ENCODE results near the gene AGFG1. TPM values are rescaled to one million over a fixed set of nuclear protein-coding genes. Genes with fewer than 3 reads are reported as not detected.

AGFG1 gene
- total RNA-seq, 1 experiment from 2014 or later, result 72.5 TPM

GRCh38 chr2:227509824-227510619 is 38.1 kb downstream of the AGFG1 start:
- TF ChIP-seq FOSL1 (IDR thresholded peaks at IDR 0.05; ENCODE audit: low read depth) (peak; percentile 48), EZH2phosphoT487 (IDR thresholded peaks at IDR 0.05; ENCODE audit: borderline replicate concordance) (no peak), POLR2A (IDR thresholded peaks at IDR 0.05; ENCODE audit: borderline replicate concordance, extremely low read depth, insufficient read depth, insufficient read length) (no peak), POLR2AphosphoS5 (IDR thresholded peaks at IDR 0.05; ENCODE audit: low read depth, low read length) (no peak), SP1 (IDR thresholded peaks at IDR 0.05; ENCODE audit: low read depth) (peak; percentile 55), CBX3 (IDR thresholded peaks at IDR 0.05; ENCODE audit: low read depth) (no peak), SRF (IDR thresholded peaks at IDR 0.05; ENCODE audit: low read depth) (0 out of 2 replicates have a peak, but pooled peaks have one; percentile 20), EZH2 (IDR thresholded peaks at IDR 0.05) (no peak), SIN3A (IDR thresholded peaks at IDR 0.05; ENCODE audit: low read depth) (peak; percentile 36; the same call in 1 of the 2 replicates), JUND (IDR thresholded peaks at IDR 0.05) (peak; percentile 49), EGR1 (IDR thresholded peaks at IDR 0.05; ENCODE audit: low read depth) (no peak), CEBPB (IDR thresholded peaks at IDR 0.05; ENCODE audit: low read depth) (0 out of 2 replicates have a peak, but pooled peaks have one; percentile 29), YY1 (IDR thresholded peaks at IDR 0.05; ENCODE audit: extremely low read depth, insufficient replicate concordance, low read depth, low read length) (no peak)
- TF ChIP-seq, protein P1, sequence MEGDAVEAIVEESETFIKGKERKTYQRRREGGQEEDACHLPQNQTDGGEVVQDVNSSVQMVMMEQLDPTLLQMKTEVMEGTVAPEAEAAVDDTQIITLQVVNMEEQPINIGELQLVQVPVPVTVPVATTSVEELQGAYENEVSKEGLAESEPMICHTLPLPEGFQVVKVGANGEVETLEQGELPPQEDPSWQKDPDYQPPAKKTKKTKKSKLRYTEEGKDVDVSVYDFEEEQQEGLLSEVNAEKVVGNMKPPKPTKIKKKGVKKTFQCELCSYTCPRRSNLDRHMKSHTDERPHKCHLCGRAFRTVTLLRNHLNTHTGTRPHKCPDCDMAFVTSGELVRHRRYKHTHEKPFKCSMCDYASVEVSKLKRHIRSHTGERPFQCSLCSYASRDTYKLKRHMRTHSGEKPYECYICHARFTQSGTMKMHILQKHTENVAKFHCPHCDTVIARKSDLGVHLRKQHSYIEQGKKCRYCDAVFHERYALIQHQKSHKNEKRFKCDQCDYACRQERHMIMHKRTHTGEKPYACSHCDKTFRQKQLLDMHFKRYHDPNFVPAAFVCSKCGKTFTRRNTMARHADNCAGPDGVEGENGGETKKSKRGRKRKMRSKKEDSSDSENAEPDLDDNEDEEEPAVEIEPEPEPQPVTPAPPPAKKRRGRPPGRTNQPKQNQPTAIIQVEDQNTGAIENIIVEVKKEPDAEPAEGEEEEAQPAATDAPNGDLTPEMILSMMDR (IDR thresholded peaks at IDR 0.05 in 2 of 3, conservative IDR thresholded peaks at IDR 0.05 in 1 of 3; ENCODE audit: borderline replicate concordance in 1 of 3, insufficient read depth in 1 of 3, low read depth in 2 of 3, low read length in 2 of 3), result no peak
- TF ChIP-seq, protein P2, sequence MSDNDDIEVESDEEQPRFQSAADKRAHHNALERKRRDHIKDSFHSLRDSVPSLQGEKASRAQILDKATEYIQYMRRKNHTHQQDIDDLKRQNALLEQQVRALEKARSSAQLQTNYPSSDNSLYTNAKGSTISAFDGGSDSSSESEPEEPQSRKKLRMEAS (IDR thresholded peaks at IDR 0.05), result peak; percentile 40; the same call in 1 of the 2 replicates
- H3K27me3 ChIP-seq (ENCODE audit: insufficient read depth, low read length), result no peaks in the 10 kb centered on the region
- peak overlapping the region; percentile 34; the same call in 1 of the 2 replicates for H3K4me2 ChIP-seq (ENCODE audit: low read length)
- H3K4me1 ChIP-seq (ENCODE audit: control insufficient read depth in 1 of 2, insufficient read depth in 2 of 2, low read length in 2 of 2), result peaks cover 45% of the 10 kb centered on the region in 2 experiments
- DNase-seq (ENCODE audit: low read depth, low spot score), result peak; percentile 59
- peaks cover 99% of the 10 kb centered on the region for H3K79me2 ChIP-seq (ENCODE audit: insufficient read depth, low read length)
- intact Hi-C loops (cut with micrococcal nuclease), result no loop called here
- 0 out of 2 replicates have a peak overlapping the region, but pooled peaks have one; percentile 1 for H3K27ac ChIP-seq (ENCODE audit: low read depth, low read length)
- no peak overlapping the region for H3K4me3 ChIP-seq (replicated peaks in 1 of 2; ENCODE audit: low read depth in 1 of 2, low read length in 2 of 2)
- RAD21 ChIA-PET (ENCODE audit: low non-redundant PET in 1 of 2, low total read pairs in 2 of 2, uncharacterized antibody in 2 of 2, unreplicated experiment in 2 of 2), result no interaction called here
- H3K9me2 ChIP-seq (ENCODE audit: insufficient read depth), result no peaks in the 10 kb centered on the region
- no peaks in the 10 kb centered on the region for H3K9me3 ChIP-seq (ENCODE audit: control insufficient read depth in 1 of 2, insufficient read depth in 1 of 2, low read depth in 1 of 2, low read length in 2 of 2)
- BruUV-seq (replicated peaks), result no TSS peak
- CTCF ChIA-PET, result no interaction called here
- H2AFZ ChIP-seq (ENCODE audit: low read depth, low read length, poor library complexity, severe bottlenecking), result no peak overlapping the region
- POLR2A ChIA-PET, result no interaction called here
- no peak overlapping the region for H3K9ac ChIP-seq (ENCODE audit: low read length)
- peak; percentile 59 for ATAC-seq
- H3K36me3 ChIP-seq (ENCODE audit: control insufficient read depth in 1 of 2, insufficient read depth in 2 of 2, low read length in 2 of 2), result no peaks in the 10 kb centered on the region
- H4K20me1 ChIP-seq (ENCODE audit: insufficient read depth), result peaks cover 5% of the 10 kb centered on the region; the same call in 1 of the 2 replicates

Data from HCT116 (cell line).